ENCODE data around the gene HOXA6. TPM values are rescaled to one million over a fixed set of nuclear protein-coding genes. Genes with fewer than 3 reads are reported as not detected.

HOXA6 gene
- total RNA-seq, 1 donor from 2014 or later = 22.0 TPM

DNA sequence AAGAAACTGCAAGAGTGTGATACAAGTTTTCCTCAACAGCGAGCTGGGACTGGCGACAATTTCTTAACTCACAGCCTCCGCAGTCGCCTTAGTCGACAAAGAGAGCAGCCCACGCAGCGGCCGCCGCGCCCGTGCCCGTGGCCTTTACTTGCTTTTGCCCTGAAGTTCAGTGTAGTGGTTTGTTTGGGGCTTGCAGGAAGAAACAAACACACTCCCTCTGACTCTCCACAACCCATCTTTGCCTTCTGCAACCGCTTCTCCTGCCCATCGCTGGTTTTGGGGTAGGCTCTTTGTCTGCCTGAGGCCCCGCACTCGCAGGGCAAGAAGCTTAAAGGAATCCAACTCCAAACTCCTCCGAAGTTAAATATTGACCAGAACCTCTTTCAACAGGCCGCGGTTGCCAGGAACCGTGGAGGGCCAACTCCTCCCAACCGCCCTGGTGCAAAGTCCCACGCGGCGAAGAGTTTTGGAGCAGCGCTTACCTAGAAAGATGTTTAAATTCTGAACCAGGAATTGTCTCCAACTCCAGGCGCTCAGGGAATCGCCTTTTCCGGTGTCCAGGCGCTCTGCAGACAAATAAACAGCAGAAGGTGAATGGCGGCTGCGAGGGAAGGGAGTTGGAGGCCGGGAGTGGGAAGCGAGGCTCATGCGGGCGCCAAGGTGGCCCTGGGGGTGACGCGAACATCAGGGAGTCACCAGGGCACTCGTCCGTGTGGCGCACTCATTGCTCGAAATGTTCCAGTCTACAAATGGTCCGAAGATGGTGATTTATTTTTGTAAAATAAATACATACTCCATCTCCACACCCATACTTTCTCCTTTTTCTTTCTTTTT, 25.3 kb downstream of the HOXA6 start:
- peak; percentile 81 for DNase-seq (ENCODE audit: low read depth)

GRCh38 chr7:27121684-27122076, 25.9 kb downstream of the HOXA6 start:
- DNase-seq (ENCODE audit: low read depth) = no peak

GRCh38 chr7:27119412-27119911, 28.1 kb downstream of the HOXA6 start:
- no peak for DNase-seq (ENCODE audit: low read depth)

GRCh38 chr7:27118580-27118979, 29.0 kb downstream of the HOXA6 start:
- DNase-seq (ENCODE audit: low read depth) = no peak

DNA sequence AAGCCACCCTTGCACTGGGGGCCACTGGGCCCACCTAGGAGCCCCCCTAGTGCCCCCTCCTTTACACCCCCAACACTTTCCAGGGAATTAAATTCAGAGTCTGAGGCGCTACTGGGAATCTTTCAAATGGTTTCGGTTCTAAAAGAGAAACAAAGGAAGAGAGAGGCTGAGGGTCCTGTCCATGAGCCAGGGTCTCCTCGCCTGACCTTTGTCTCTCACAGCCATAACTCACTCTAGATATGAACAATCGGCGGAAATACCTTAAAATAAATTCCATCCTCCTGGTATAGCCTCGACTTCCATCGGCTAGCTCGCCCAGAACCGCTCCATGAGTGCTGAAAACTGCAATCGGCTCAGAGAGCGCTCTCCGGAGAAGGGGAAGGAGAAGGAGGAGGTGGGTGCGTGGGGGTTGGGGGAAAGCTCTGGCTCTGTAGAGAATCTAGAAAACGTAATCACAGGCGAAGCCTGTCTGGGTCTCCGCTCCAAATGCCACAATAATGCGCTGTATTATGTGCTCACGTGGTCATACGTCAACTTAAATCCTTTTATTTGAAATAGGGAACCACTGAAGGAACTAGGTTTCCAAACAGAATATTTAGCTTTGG, 29.6 kb downstream of the HOXA6 start:
- DNase-seq (ENCODE audit: low read depth) = peak; percentile 69

- no peak for DNase-seq (ENCODE audit: low read depth)
Measured at GRCh38 chr7:27116962-27117886, 30.4 kb downstream of the HOXA6 start.

DNA sequence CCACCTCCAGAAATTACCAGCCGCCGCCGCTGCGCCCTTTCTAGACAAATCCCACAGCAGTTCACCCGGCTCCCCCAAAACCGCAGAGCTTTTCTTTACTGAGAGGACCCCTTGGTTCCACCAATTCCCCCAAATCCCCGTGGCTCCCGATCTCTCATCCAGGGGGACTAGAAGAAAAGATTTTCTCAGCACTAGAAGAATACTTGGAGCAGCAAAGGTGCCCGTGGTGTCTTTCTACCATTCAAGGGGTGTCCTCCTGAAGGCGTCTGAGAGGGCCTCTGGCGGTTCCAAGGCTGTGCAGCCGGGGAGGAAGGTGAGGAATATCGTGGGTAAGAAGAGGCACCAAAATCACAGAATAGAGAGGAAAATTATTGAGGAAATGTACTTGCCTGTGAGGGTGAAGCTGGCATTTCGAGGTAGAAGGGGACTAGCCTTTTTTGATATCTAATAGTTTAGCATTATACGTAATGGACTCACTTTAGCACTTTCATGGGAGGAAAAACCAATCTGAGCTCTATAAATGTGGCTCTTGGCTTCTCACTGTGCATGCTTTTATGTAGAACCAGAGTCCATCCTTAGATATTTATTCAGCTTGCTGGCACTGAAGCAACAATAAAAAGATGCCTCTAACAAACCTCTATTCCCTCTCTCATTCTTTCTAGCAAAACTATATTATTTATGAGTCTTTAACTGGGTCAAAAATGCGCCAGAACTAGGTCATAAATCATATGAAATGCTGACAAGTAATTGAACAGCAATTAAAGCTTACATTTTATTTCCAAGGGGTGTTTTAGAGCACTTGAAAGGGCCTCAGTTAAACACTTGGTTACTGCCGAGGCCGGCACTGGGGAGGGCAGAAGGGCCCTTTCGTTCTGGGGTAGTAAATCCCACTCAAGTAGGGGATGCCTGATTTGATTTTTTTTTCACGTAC, 31.3 kb downstream of the HOXA6 start:
- no peak for DNase-seq (ENCODE audit: low read depth)

DNA sequence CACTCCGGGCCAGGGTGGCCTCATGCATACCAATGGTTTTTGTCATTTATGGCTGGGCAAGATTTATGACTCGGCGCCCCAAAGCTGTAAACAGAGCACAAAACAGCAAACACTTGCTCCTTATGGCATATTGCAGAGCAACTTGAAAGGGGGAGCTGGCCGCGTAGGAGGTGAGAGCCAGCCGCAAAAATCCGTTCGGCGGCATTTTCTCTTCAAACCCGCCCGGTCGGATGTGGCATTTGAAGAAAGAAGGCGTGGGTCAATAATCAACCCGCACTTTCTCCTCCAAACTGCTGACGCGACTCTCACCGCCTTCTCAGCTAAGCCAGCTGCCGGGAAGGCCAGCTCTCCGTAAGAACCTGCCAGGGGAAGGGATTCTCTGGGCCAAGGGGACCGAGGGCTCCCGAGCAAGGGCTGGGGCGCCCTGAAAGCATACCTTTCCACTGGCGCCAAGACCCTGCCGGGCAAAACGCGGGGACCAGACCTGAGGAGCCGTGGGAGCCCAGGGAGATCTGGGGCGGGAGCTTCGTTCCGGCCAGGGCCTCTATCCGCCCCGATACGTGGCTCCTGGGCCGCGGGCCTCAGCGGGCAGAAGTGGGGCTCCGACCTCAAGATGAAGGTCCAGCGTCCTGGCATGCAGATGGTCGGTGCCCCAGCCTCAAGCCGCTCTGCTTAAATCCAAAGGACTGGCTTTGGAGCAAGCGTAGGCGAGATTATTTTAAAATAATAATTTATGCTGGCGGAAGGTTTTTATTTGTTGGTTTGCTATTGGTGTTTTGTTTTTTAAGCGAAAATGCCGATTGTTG, 32.1 kb downstream of the HOXA6 start:
- peak; percentile 94 for DNase-seq (ENCODE audit: low read depth)

DNA sequence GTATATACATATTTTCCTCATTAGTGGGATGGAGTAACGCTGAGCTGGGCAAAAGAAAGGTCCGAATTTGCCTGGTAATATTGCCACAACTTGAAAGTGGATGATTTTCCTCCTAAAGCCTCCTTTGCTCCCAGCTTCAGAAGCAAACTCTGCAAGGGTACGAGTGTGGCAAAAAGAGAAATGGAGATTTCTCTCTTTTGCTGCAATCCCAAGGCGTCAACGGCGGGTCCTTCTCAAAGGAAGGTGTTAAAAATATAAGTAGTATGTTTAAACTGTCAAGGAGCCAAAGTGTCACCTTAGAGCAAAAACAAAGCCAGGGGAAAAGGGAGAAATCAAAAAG, 32.7 kb downstream of the HOXA6 start:
- DNase-seq (ENCODE audit: low read depth) = no peak

DNA sequence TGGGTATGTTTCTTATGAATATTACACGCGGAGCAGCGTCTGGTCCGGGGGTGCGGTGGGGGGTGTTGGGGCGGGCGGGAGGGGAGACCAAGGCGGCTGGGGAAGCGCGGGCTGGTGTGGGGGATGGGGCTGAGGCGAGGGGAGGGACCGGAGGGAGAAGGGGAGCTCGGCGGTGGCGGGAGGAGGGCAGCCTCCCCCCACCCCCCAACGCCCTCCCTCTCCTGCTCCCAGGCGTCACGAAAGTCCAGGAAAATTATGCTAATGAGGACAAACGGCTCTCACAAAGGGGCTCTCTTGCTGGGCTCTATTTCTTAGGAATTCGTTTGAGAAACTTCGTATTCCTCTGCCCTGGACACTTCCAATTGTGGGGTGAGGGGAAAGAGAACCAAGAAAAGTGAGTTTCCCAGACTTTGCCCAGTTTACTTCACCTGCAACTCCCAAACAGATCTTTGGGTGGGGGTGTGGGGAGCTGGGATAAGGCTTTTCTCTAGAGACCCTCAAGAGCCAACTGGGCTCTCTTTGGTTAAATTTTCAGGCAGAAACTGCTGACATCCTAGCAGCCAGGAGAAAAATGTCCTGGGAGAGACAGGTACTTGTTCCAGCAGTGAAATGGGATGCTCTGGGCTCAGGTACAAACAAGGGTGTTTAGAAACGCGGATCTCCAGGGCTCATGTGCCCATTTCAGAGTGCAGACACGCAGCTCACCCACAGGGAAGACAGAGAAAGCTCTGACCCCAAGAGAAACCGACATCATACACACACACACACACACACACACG, 33.4 kb downstream of the HOXA6 start:
- DNase-seq (ENCODE audit: low read depth) = peak; percentile 68

DNA sequence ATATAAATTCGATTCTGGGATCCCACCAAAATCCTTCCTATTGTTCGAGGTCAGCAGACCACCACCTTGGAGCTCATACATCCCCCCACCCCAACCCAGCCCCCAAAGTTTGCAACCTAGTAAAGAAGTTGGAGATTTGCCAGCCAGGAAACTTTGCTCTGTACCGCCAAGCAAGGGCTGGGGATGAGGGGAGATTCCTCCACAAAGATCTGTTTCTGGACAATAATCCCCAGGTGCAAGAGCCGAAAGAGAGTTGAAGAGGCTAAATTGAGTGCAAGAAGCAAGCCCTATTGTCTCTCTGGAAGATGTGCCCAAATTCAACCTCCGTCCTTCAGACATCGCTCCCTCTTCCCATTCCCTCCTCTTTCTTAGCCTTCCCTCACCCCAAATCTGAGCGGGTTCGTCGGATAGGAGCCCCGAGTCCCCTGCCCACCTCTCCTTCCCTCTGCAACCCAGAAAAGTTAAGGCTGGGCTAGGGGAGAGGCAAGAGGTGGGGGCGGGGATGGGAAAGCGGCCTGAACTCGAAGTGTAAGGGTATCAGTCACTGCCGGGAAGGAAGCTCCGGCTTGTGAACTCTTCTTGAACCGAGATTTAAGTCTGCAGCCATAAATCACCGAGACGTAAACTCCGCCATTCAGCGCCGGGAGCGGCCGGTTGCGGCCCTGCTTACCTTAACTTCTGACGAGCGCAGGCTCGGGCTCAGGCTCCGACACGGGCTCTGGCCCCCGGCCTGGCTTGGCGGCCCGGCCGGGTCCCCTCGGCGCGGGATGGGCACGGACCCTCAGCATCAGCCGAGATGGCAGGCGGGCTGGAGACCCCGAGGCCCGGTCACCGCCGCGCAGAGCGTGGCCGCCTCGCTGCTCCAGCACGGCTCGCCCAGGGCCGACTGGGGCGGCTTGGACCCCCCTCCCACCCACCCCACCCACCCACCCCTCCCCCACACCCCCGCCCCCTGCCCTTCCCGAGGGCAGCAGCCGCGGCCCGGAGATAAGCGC, 34.3 kb downstream of the HOXA6 start:
- peak; percentile 88 for DNase-seq (ENCODE audit: low read depth)

GRCh38 chr7:27112361-27112760, 35.2 kb downstream of the HOXA6 start:
- no peak for DNase-seq (ENCODE audit: low read depth)

DNA sequence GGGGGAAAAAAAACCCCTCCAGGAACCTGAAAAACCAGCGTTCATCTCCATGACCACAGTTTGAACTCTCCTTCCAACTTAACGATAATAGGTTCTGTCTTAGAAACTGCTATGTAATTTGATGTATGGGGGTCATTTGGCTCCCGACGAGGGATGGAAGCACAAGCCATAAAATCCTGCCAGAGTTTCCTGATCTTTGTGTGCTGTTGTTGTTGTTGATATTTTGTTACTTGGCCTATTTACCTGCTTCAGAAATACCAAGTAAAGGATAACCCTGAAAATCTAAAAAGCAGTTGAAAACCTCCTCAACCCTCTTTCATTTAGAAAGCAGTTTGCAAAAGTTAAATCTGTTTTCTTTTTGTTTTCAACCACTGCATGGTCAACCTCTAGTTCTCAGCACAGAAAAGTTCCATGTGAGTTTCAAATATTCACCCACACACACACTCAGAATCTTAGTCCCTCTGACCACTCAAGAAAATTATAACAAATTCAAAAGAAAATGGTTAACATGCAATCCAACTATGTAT, 35.8 kb downstream of the HOXA6 start:
- no peak for DNase-seq (ENCODE audit: low read depth)

- peak; percentile 92 for DNase-seq (ENCODE audit: low read depth)
Measured at GRCh38 chr7:27111042-27111750, 36.4 kb downstream of the HOXA6 start.

- DNase-seq (ENCODE audit: low read depth) = peak; percentile 91
Measured at GRCh38 chr7:27110186-27111031, 37.2 kb downstream of the HOXA6 start.

DNA sequence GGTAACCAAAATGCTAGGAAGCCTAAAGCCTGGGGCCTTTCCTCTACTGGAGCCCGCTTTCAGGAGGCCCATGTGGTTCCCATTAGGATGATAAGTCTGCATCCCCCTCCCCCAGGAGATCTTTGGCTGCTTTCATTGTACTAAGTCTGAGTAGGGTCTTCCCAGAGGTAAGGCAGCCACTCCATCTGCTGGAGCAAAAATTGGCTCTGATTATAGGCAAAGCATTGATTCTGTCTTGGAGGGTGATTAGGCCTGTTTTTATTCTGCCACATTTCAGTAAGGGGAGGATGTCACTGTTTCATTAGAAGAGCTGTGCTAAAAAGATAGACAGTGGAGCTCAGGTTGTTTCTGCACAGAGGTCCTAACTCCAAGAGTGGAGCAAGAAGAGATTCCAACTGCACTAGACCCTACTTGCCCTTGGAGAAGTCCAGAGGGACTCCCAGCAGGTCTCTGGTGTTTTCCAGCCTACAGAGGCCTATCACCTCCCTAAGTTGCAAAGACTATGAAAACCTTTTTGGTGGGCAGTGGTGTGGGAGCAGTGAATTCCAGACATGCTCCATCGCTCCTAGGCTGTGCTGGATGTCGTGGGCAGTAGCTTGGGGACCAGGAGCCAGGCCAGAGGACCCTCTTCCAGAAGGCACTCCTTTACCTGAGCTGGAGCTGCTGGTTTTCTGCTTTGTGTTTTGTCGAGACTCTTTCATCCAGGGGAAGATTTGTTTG, 37.9 kb downstream of the HOXA6 start:
- DNase-seq (ENCODE audit: low read depth) = no peak
